Frontal cortex (tissue), 4 donors: ENCODE measurements around the gene HVCN1. TPM values are rescaled to one million over a fixed set of nuclear protein-coding genes. Genes with fewer than 3 reads are reported as not detected.

ENCODE experiments used
- DNase-seq, 2 donors: peaks; one replicate each; pipeline ENCODE4 v3.0.0; 2012; ENCODE audit warnings: low spot score in 2 of 2
- FAIRE-seq: peaks from 2 replicates; lab custom pipeline; 2012; peaks lifted over from hg19 to GRCh38; lab: Jason Lieb, UNC
- total RNA-seq: library from RNA; depleted of rRNA; stranded (reverse); fragments of >200 nt; gene quantifications from one replicate; pipeline ENCODE4 v1.2.3, GENCODE V29; 2014
- donor health status: control.
- donor health status: control.
- donor health status: control.

Gene HVCN1
- total RNA-seq, 1 donor from 2014 or later = 7.3 TPM

GRCh38 chr12:110702081-110702480, 13.2 kb upstream of the HVCN1 start:
- DNase-seq = no peak
- FAIRE-seq = no peak

- FAIRE-seq (no peak), DNase-seq (no peak)
Measured at GRCh38 chr12:110699591-110700445, 10.9 kb upstream of the HVCN1 start.

- FAIRE-seq (no peak), DNase-seq (no peak)
Measured at GRCh38 chr12:110698171-110698902, 9.4 kb upstream of the HVCN1 start.

- FAIRE-seq (no peak), DNase-seq (no peak)
Measured at GRCh38 chr12:110697236-110697635, 8.3 kb upstream of the HVCN1 start.

GRCh38 chr12:110696283-110696682, 7.4 kb upstream of the HVCN1 start:
- FAIRE-seq (no peak), DNase-seq (no peak)

GRCh38 chr12:110694330-110694901, 5.5 kb upstream of the HVCN1 start:
- no peak for FAIRE-seq
- DNase-seq = no peak

- FAIRE-seq (no peak), DNase-seq (no peak)
Measured at GRCh38 chr12:110693731-110694130, 4.8 kb upstream of the HVCN1 start.

GRCh38 chr12:110690127-110690430, 1.2 kb upstream of the HVCN1 start:
- FAIRE-seq (no peak), DNase-seq (no peak)

- no peak for FAIRE-seq
- peak; percentile 49 to 52 for DNase-seq
Measured at GRCh38 chr12:110689281-110690126, 589 bp upstream of the HVCN1 start.

- DNase-seq (no peak), FAIRE-seq (no peak)
Measured at GRCh38 chr12:110687396-110688169, 1.3 kb downstream of the HVCN1 start.

GRCh38 chr12:110686294-110686903, 2.5 kb downstream of the HVCN1 start:
- DNase-seq = no peak
- FAIRE-seq = no peak

GRCh38 chr12:110684312-110684836, 4.5 kb downstream of the HVCN1 start:
- DNase-seq (no peak), FAIRE-seq (no peak)

GRCh38 chr12:110683888-110684287, 5.0 kb downstream of the HVCN1 start:
- FAIRE-seq (no peak), DNase-seq (no peak)

GRCh38 chr12:110680032-110680431, 8.9 kb downstream of the HVCN1 start:
- FAIRE-seq (no peak), DNase-seq (no peak)

GRCh38 chr12:110679201-110679600, 9.7 kb downstream of the HVCN1 start:
- FAIRE-seq (no peak), DNase-seq (no peak)

- FAIRE-seq = no peak
- no peak for DNase-seq
Measured at GRCh38 chr12:110677982-110678381, 10.9 kb downstream of the HVCN1 start.

- DNase-seq = no peak
- no peak for FAIRE-seq
Measured at GRCh38 chr12:110677206-110677911, 11.6 kb downstream of the HVCN1 start.

- no peak for FAIRE-seq
- DNase-seq = no peak
Measured at GRCh38 chr12:110676171-110676570, 12.7 kb downstream of the HVCN1 start.
